ENCODE results near the gene NME9.
A peak's percentile ranks its signal among the peaks of the same experiment; 100 is the strongest.
"Not testable (repeated sequence)": the region's sequence is repeated elsewhere in the genome, so short reads cannot be mapped to it uniquely, and the experiment has no call there.

NME9 gene

GRCh38 chr3:138329127-138329983, at the start of gene NME9:
TSS of gene NME9 (minus strand) at chr3:138329851. CDS start at chr3:138329335, 516 bp downstream.
- peak; percentile 74 to 78 for DNase-seq (ENCODE audit: low read depth in 1 of 2, low spot score in 1 of 2)

- no peak for DNase-seq (ENCODE audit: low read depth in 1 of 2, low spot score in 1 of 2)
These were observed 49.3 kb upstream of the NME9 start for GRCh38 chr3:138378990-138379389.

GRCh38 chr3:138378331-138378730, 48.7 kb upstream of the NME9 start:
- no peak for DNase-seq (ENCODE audit: low read depth in 1 of 2, low spot score in 1 of 2)

- DNase-seq (ENCODE audit: low read depth in 1 of 2, low spot score in 1 of 2): no peak
These were observed 48.2 kb upstream of the NME9 start for GRCh38 chr3:138377804-138378203.

- not testable (repeated sequence) for DNase-seq (ENCODE audit: low read depth in 1 of 2, low spot score in 1 of 2)
These were observed 47.6 kb upstream of the NME9 start for GRCh38 chr3:138377212-138377611.

GRCh38 chr3:138376663-138377062, 47.0 kb upstream of the NME9 start:
- no peak for DNase-seq (ENCODE audit: low read depth in 1 of 2, low spot score in 1 of 2)

- DNase-seq (ENCODE audit: low read depth in 1 of 2, low spot score in 1 of 2): no peak
These were observed 45.8 kb upstream of the NME9 start for GRCh38 chr3:138375447-138375846.

- DNase-seq (ENCODE audit: low read depth in 1 of 2, low spot score in 1 of 2): no peak
These were observed 45.0 kb upstream of the NME9 start for GRCh38 chr3:138374573-138375134.

- no peak for DNase-seq (ENCODE audit: low read depth in 1 of 2, low spot score in 1 of 2)
These were observed 44.1 kb upstream of the NME9 start for GRCh38 chr3:138373736-138374094.

- DNase-seq (ENCODE audit: low read depth in 1 of 2, low spot score in 1 of 2): no peak
These were observed 43.6 kb upstream of the NME9 start for GRCh38 chr3:138373087-138373735.

GRCh38 chr3:138371070-138371965, 41.7 kb upstream of the NME9 start:
- no peak for DNase-seq (ENCODE audit: low read depth in 1 of 2, low spot score in 1 of 2)

- no peak for DNase-seq (ENCODE audit: low read depth in 1 of 2, low spot score in 1 of 2)
These were observed 40.7 kb upstream of the NME9 start for GRCh38 chr3:138370321-138370720.

GRCh38 chr3:138369151-138369900, 39.7 kb upstream of the NME9 start:
- DNase-seq (ENCODE audit: low read depth in 1 of 2, low spot score in 1 of 2): no peak

GRCh38 chr3:138367911-138368310, 38.3 kb upstream of the NME9 start:
- no peak for DNase-seq (ENCODE audit: low read depth in 1 of 2, low spot score in 1 of 2)

GRCh38 chr3:138367326-138367850, 37.7 kb upstream of the NME9 start:
- DNase-seq (ENCODE audit: low read depth in 1 of 2, low spot score in 1 of 2): no peak

GRCh38 chr3:138366006-138366759, 36.5 kb upstream of the NME9 start:
- DNase-seq (ENCODE audit: low read depth in 1 of 2, low spot score in 1 of 2): no peak

- DNase-seq (ENCODE audit: low read depth in 1 of 2, low spot score in 1 of 2): no peak
These were observed 35.6 kb upstream of the NME9 start for GRCh38 chr3:138365253-138365555.

GRCh38 chr3:138364356-138365252, 35.0 kb upstream of the NME9 start:
- no peak for DNase-seq (ENCODE audit: low read depth in 1 of 2, low spot score in 1 of 2)

GRCh38 chr3:138363322-138363721, 33.7 kb upstream of the NME9 start:
- no peak for DNase-seq (ENCODE audit: low read depth in 1 of 2, low spot score in 1 of 2)

Measured in activated T-helper 1 cell treated with anti-CD3 and anti-CD28 coated beads, Interleukin-2, amount 50 U/mL, for 16 hours (primary cell).